Measurements from ENCODE around the gene MAPK12.

Gene MAPK12

GRCh38 chr22:50252082-50253045 lies 9.1 kb downstream of the MAPK12 start:
- DNase-seq (ENCODE audit: low read depth) = no peak

GRCh38 chr22:50251477-50252081 lies 9.9 kb downstream of the MAPK12 start:
- DNase-seq (ENCODE audit: low read depth) = no peak

GRCh38 chr22:50250555-50251476 lies 10.7 kb downstream of the MAPK12 start, which contains the start of gene HDAC10:
HDAC10 (minus strand) TSS chr22:50251265; CDS start chr22:50251032, 233 bp downstream.
- peak; percentile 51 for DNase-seq (ENCODE audit: low read depth)

DNA sequence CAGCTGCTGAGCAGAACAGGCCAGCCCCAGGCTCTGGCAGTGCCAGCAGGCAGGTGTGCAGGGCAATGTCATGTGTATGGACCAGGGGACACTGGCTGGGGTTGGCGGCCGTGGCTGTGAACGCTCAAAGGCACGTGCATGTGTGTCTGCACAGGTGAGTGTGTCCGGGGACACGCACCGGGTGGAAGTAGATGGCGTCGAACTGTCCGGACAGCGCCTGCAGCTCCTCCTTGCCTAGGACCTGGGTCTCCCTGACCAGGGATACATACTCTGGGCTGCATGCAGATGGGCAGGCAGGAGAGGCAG lies 11.3 kb downstream of the MAPK12 start:
- no peak for DNase-seq (ENCODE audit: low read depth)

DNA sequence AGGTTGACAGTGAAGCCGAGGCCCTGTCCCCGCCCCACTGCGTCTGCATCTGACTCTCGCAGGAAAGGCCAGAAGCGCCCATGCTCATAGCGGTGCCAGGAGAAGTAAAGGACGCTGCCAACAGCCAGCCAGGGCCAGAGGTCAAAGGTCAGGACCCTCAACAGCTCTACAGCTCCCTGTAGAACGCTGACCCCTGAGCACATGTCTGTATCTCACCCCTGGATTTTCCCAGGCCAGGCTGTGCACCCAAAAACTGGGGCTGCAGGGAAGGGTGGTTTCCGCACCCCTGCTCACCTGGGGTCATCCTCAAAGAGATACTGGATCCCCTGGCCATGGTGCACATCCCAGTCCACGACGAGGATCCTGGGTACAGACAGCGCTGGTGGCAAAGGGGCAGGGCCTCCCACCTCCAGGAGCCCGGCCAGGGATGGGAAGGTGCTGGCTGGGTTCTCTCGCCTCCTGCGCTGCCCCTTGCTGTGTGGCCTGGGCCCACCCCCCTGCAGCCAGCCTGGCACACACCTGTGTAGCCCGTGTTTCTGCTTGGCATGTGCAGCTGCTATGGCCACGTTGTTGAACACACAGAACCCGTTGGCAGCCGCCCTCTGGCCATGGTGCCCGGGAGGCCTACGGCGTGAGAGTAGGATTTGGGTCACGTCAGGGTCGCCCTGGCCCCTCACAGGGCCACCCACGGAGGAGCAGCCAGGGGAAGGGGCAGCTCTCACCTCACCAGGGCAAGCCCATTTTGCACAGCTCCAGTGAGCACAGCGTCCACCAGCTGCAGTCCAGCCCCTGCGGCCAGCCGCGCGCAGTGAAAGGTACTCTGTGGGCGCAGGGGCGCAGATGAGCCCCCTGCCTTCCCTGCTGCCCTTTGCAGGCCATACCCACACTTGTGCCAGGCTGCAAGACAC lies 11.9 kb downstream of the MAPK12 start:
- DNase-seq (ENCODE audit: low read depth) = no peak

DNA sequence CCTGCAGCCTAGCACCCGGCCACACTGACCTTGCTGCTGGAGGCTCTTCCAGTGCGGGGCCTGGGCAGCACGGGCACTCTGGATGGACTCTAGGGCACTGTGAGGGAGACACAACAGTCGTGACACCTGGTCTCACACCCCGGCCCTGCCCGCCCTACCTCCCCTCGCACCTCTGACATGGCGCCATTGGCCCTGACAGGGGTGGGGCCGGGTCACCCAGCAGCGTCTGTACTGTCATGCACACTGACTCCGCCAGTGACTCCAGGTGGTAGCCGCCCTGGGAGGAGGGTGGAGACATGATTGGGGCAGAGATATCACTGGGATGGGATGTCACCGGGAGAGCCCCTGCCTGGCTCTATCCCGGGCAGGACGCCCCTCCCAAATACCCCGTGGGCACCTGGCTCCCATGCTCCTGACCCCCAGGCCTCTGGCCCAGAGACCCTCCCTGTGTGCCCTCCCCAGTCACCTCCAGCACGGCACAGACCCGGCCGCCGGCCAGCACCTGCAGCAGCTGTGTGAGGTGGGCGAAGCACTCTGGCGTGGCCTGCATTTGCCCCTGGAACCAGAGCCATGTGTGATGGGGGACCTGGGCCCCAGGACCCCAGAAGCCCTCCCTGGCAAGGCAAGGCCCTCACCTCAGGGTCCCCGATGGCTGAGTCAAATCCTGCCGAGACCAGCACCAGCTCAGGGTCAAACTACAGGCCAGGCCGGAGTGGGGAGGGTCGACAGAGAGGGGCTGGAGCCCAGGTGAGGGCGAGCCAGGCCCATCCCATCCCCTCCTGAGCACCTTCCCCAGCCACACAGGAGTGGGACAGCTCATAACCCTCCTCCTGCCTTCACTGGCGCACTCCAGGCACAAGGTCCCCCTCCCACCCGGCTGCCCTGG lies 13.0 kb downstream of the MAPK12 start:
- DNase-seq (ENCODE audit: low read depth) = no peak

DNA sequence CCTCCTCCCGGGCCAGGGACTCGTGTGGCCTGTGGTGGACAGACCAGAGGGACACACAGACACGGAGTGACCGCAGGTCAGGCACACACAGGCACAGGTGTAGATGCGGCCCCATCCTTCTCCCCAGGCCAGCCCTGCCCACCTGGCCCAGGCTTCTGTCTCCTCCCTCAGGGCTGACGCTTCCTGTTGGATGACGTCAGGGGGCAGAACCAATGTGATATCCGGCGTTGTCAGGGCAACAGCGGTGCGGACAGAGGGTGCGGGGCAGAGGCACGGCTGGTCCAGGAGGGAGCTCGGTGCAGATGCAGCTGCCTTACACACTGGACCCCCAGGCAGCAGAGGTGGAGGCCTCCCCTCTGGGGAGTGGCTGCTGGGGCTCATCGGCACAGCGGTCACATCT lies 13.7 kb downstream of the MAPK12 start:
- DNase-seq (ENCODE audit: low read depth) = no peak

GRCh38 chr22:50246242-50247175 lies 15.0 kb downstream of the MAPK12 start:
- no peak for DNase-seq (ENCODE audit: low read depth)

- DNase-seq (ENCODE audit: low read depth) = no peak
Observed at GRCh38 chr22:50245214-50246072, 16.0 kb downstream of the MAPK12 start.

- peak; percentile 59 for DNase-seq (ENCODE audit: low read depth)
Observed at GRCh38 chr22:50244420-50245213, 16.9 kb downstream of the MAPK12 start, which contains the start of gene TUBGCP6. TUBGCP6 (minus strand) TSS chr22:50245023; CDS start chr22:50244459, 564 bp downstream.

- DNase-seq (ENCODE audit: low read depth) = no peak
Observed at GRCh38 chr22:50243685-50244419, 17.6 kb downstream of the MAPK12 start.

DNA sequence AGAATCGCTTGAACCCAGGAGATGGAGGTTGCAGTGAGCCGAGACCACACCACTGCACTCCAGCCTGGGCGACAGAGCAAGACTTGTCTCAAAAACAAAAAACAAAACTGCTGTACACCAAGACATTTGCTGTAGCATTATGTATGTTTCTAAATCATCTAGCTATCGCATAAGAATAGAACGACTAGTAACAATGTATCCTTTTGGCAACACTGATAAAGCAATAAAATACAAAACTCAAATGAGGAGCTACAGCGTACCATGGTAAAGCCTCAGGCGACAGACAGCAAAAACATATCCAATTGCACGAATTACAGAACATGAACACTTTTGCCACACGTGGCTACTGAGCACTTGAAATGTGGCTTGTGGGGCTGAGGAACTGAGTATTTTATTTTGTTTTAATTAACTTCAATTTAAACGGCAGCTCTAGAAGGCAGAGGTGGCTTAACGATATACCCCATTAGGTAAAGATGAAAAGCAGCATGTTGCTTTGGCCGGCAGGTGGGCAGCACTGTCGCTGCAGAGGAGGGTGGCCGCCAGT lies 19.0 kb downstream of the MAPK12 start:
- no peak for DNase-seq (ENCODE audit: low read depth)

DNA sequence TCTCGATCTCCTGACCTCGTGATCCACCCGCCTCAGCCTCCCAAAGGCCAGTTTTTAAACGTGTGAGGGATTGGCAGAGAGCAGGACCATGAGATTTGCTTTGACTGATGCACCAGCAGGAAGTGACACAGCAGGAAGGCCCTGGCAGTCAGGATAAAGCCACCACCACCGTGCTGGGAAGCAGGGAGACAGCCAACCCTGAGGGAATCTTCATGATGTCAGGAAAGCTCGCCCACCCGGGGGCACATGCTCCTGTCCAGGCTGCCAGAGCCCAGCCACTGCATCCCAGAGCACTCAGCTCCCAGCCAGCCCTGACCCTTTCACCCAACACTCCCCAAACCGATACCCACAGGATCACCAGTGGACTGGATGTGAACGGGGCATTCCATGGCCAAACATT lies 22.7 kb downstream of the MAPK12 start:
- DNase-seq (ENCODE audit: low read depth) = no peak

DNA sequence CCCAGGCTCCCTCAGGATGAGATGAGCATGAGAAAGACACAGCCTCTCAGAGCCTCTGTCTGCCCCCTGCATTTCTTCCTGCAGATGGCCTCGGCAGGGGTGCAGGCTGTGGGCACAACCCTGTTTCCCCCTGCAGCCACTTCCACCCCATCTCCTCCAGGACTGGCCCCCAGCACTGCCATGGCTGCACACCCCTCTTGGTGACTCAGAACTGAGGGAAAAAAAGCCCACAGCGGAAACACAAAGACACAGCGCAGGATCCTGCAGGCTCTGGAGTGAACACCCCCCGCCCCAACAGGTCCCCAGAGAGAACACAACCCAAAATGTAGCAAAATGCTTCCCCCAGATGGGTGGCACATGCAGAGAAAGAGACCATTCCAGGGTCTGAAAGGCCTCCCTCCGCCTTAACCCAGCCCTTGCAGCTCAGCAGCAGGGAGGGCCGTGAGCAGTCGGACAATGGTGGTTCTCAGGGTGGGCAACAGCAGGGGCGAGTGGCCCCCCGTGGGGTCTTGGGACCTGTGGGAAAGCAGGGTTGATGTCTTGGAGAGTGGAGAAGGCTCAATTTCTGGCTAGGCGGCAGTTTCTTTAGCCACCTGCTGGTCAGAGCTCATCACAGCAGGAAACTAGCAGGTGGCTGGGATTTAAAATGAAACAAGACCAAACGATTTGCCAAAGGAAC lies 24.6 kb downstream of the MAPK12 start:
- no peak for DNase-seq (ENCODE audit: low read depth)

- DNase-seq (ENCODE audit: low read depth) = no peak
Observed at GRCh38 chr22:50233223-50233622, 28.3 kb downstream of the MAPK12 start.
